Immature natural killer cell (primary cell): ENCODE data around the gene SORCS2. TPM values are rescaled to one million over a fixed set of nuclear protein-coding genes. Genes with fewer than 3 reads are reported as not detected.

Source experiments
- DNase-seq, 3 donors: peaks; one replicate each; pipeline ENCODE4 v3.0.0; 2022; ENCODE audit warnings: mixed read lengths in 1 of 3
- H3K27ac Mint-ChIP-seq, 6 donors: one replicate each; pipeline ENCODE4 v1.8.0; 2020; ENCODE audit warnings: mixed read lengths in 6 of 6, mild to moderate bottlenecking in 5 of 6, inconsistent platforms in 4 of 6, moderate library complexity in 3 of 6
- H3K27me3 Mint-ChIP-seq, 3 donors: one replicate each; pipeline ENCODE4 v1.8.0; 2020 to 2021; ENCODE audit warnings: low read depth in 3 of 3, mild to moderate bottlenecking in 3 of 3, mixed read lengths in 3 of 3, moderate library complexity in 3 of 3, inconsistent platforms in 1 of 3
- H3K36me3 Mint-ChIP-seq, 3 donors: one replicate each; pipeline ENCODE4 v1.8.0; 2020; ENCODE audit warnings: mixed read lengths in 3 of 3, inconsistent platforms in 2 of 3, mild to moderate bottlenecking in 2 of 3
- H3K4me1 Mint-ChIP-seq, 2 donors: one replicate each; pipeline ENCODE4 v1.8.0; 2020; ENCODE audit warnings: inconsistent platforms in 2 of 2, mild to moderate bottlenecking in 2 of 2, mixed read lengths in 2 of 2, moderate library complexity in 1 of 2
- H3K4me3 Mint-ChIP-seq, 5 donors: one replicate each; pipeline ENCODE4 v1.8.0; 2020; ENCODE audit warnings: mild to moderate bottlenecking in 5 of 5, mixed read lengths in 5 of 5, inconsistent platforms in 3 of 5, moderate library complexity in 3 of 5
- H3K9me3 Mint-ChIP-seq, 6 donors: one replicate each; pipeline ENCODE4 v1.8.0; 2020; ENCODE audit warnings: mild to moderate bottlenecking in 6 of 6, mixed read lengths in 6 of 6, inconsistent platforms in 4 of 6, moderate library complexity in 3 of 6
- polyA plus RNA-seq, 3 donors: library from polyadenylated mRNA; unstranded; fragments of 300-500 nt; fragmentation: Illumina TruSeq; gene quantifications; one replicate each; pipeline ENCODE4 v1.2.3, GENCODE V29; 2021

The SORCS2 gene
- polyA plus RNA-seq, 3 donors from 2014 or later: 0.04 to 0.16 TPM; not detected in 1

DNA sequence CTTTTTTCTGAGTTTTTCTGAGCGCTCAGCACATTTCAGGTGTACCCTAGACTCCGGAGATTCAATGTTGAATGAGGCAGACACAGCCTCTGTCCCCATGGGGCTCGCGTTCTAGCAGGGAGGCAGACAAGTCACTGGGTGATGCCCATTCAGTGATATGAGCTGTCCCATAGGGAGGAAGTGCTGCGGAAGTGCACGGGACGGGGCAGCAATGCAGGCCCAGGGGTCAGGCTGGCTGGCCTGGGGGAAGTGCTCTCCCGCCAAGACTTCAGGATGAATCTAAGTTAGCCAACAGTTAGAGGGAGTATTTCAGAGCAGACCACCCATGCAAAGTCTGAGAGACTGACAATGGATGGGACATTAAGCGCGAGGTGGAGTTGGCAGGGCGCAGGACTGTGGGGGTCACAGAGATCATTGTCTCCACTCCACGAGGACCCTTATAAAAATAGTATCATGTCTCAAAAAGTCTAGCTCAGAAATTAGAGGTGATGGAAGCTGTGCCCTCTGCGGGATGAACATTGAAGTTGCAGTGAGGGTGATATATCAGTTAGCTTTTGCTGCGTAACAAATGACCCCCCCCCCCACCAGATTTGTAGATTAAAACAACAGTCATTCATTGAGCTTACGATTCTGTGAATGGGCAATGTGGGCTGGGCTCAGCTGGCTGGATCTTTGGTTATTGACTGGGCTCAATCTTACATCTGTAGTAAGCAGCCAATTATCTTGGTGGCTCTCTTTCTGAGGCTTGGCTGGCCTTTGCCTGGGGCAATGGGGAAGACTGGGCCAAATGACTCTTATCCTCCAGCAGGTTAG lies 226.0 kb downstream of the SORCS2 start:
- H3K4me1 Mint-ChIP-seq: no peaks in the 10 kb centered on the region
- DNase-seq: no peak
- peak overlapping the region in 1 of 6 donors; percentile 26 for H3K27ac Mint-ChIP-seq
- H3K9me3 Mint-ChIP-seq: peaks cover 0 to 6% (median 0%) of the 10 kb centered on the region in 6 donors
- no peak overlapping the region for H3K4me3 Mint-ChIP-seq
- peaks cover 6 to 19% (median 10%) of the 10 kb centered on the region in 3 donors for H3K27me3 Mint-ChIP-seq
- H3K36me3 Mint-ChIP-seq: no peaks in the 10 kb centered on the region

- Mint-ChIP-seq H3K36me3 (no peaks in the 10 kb centered on the region), H3K27ac (no peak overlapping the region), H3K4me3 (no peak overlapping the region), H3K9me3 (peaks cover 0 to 6% (median 0%) of the 10 kb centered on the region in 6 donors), H3K27me3 (peaks cover 5 to 10% (median 6%) of the 10 kb centered on the region in 3 donors), H3K4me1 (no peaks in the 10 kb centered on the region)
- DNase-seq: no peak
These were observed 227.8 kb downstream of the SORCS2 start for GRCh38 chr4:7419961-7420660.

- Mint-ChIP-seq H3K9me3 (peaks cover 0 to 3% (median 0%) of the 10 kb centered on the region in 6 donors), H3K27ac (no peak overlapping the region), H3K27me3 (peaks cover 5 to 10% (median 6%) of the 10 kb centered on the region in 3 donors), H3K36me3 (no peaks in the 10 kb centered on the region), H3K4me3 (no peak overlapping the region), H3K4me1 (no peaks in the 10 kb centered on the region)
- DNase-seq: no peak
These were observed 228.3 kb downstream of the SORCS2 start for GRCh38 chr4:7420661-7421040.

GRCh38 chr4:7421356-7422150 lies 229.2 kb downstream of the SORCS2 start:
- no peak for DNase-seq
- Mint-ChIP-seq H3K4me1 (no peaks in the 10 kb centered on the region), H3K27ac (no peak overlapping the region), H3K4me3 (no peak overlapping the region), H3K36me3 (no peaks in the 10 kb centered on the region), H3K27me3 (peaks cover 3 to 9% (median 6%) of the 10 kb centered on the region in 3 donors), H3K9me3 (peaks cover 0 to 3% (median 0%) of the 10 kb centered on the region in 6 donors)

DNA sequence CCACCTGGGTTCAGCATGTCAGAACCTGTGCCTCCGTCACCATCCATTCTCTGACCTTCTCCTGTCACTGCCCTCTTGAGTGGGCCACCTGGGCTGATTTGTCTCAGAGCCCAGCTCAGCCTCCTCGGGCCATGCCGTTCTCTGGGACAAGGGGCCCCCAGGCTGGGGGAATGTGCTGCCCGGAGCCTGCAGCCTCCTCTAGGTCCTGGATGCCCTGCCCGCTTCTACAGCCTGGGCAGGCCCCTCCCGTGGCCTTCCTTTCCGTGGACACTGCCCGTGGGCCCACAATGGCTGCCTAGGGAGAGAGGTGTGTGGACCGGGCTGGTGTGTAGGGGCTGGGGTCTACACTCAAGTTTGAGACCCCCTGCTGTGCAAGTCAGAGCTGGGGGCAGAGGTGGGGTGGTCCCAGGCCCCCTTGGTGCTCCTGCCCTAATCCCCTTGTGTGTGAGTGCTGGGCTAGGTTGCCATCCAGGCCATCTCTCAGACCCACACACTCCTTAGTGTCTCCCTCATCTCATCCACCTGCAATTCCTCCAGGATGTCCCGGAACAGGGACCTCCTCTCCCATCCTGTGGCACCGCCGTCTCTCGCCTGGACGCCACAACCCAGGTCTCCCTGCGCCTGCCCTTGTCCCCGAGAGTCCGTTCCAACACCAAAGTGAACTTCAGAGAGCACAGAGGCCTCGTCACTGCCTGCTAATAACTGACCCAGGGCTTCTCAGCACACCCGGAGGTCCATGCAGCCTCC lies 230.0 kb downstream of the SORCS2 start:
- DNase-seq: no peak
- H3K9me3 Mint-ChIP-seq: peaks cover 0 to 3% (median 0%) of the 10 kb centered on the region in 6 donors
- no peak overlapping the region for H3K27ac Mint-ChIP-seq
- no peak overlapping the region for H3K4me3 Mint-ChIP-seq
- no peaks in the 10 kb centered on the region for H3K36me3 Mint-ChIP-seq
- H3K27me3 Mint-ChIP-seq: peaks cover 3 to 9% (median 3%) of the 10 kb centered on the region in 3 donors
- H3K4me1 Mint-ChIP-seq: no peaks in the 10 kb centered on the region

GRCh38 chr4:7422898-7423180 lies 230.5 kb downstream of the SORCS2 start:
- Mint-ChIP-seq H3K4me3 (no peak overlapping the region), H3K9me3 (peaks cover 0 to 3% (median 0%) of the 10 kb centered on the region in 6 donors), H3K4me1 (no peaks in the 10 kb centered on the region), H3K36me3 (no peaks in the 10 kb centered on the region), H3K27ac (no peak overlapping the region), H3K27me3 (peaks cover 3 to 9% (median 4%) of the 10 kb centered on the region in 3 donors)
- no peak for DNase-seq

DNA sequence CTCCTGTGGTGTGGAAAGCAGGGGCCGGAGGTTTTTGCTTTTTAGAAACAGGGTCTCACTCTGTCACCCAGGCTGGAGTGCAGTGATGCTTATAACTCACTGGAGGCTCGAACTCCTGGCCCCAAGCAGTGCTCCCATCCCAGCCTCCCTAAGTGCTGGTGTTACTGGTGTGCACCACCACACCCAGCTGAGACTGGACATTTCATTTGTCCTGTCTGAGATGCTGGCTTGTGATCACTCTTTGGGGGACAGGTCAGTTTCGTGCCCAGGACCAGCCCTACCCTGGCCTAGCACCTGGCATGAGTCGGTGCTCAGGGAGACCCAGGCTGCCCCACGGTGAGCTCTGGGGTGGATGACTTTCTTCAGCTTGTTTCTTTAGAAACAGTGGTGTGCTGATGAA lies 231.1 kb downstream of the SORCS2 start:
- no peak overlapping the region for H3K27ac Mint-ChIP-seq
- DNase-seq: no peak
- H3K4me1 Mint-ChIP-seq: no peaks in the 10 kb centered on the region
- H3K27me3 Mint-ChIP-seq: peaks cover 4 to 9% (median 7%) of the 10 kb centered on the region in 3 donors
- H3K9me3 Mint-ChIP-seq: peaks cover 0 to under 1% (median 0%) of the 10 kb centered on the region in 6 donors
- no peaks in the 10 kb centered on the region for H3K36me3 Mint-ChIP-seq
- no peak overlapping the region for H3K4me3 Mint-ChIP-seq

DNA sequence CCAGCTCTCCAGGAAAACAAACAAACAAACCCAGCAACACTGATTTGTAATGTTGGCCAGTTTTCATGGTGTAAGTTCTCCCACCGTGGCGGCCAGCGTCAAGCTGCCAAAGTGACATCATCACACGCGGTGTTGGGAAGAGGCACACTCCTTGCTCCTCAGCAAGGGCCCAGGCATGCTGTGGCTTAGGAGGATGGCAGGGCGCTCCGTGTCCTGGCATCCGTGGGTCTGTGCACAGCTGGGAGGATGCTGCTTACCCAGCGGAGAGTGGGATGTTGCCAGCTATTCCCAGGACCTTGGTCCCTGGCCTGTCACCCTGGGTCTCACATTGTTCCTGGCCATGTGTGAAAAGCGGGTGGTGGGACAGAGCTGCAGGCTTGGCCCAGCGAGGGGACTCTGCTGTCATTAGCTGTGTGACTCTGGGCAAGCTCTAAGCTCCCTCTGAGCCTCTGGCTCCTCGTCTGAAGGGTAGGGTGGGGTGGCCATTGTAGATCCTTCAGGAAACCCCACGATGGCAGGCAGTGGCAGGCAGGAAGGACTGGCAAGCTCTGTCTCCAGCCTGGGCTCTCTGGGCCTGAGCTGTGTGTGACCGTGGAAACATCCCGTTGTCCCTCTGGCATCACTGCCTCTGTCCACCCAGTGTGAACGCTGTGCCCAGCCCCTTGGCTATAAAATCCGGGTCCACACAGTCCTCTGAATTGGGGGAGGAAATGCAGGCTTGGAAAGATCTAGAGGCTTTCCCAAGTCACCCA lies 231.6 kb downstream of the SORCS2 start:
- Mint-ChIP-seq H3K9me3 (no peaks in the 10 kb centered on the region), H3K4me1 (no peaks in the 10 kb centered on the region), H3K4me3 (no peak overlapping the region), H3K27me3 (peaks cover 2 to 12% (median 4%) of the 10 kb centered on the region in 3 donors), H3K36me3 (no peaks in the 10 kb centered on the region), H3K27ac (no peak overlapping the region)
- no peak for DNase-seq

DNA sequence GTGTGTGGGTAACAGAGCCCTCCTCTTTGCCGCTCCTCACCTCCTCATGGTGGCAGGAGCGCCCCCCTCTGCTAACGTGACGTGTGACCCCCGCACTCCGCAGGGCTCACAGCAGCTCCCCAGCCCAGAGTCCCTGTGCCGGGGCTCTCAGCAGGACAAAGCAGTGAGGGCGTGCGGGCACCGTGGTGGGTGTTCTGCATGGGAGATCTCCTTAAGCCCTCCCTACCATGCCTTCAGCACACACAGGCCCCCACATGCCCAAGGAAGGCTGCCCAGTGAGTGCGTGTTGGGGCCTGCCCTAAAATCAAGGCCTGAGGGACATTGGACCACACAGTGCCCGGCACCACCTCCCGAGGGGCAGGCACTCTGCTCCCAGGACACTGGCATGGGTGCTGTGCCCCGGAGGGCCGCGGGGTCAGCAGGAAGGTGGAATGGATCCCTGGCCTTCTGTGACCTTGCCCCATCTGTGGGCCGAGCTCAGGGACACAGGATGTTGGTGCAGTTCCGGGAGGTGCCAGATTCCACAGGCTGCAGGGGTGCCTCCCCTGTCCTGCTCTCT lies 232.3 kb downstream of the SORCS2 start:
- Mint-ChIP-seq H3K27ac (no peak overlapping the region), H3K4me3 (no peak overlapping the region), H3K36me3 (no peaks in the 10 kb centered on the region), H3K4me1 (no peaks in the 10 kb centered on the region), H3K27me3 (peaks cover under 1 to 13% (median 4%) of the 10 kb centered on the region in 3 donors), H3K9me3 (no peaks in the 10 kb centered on the region)
- no peak for DNase-seq

DNA sequence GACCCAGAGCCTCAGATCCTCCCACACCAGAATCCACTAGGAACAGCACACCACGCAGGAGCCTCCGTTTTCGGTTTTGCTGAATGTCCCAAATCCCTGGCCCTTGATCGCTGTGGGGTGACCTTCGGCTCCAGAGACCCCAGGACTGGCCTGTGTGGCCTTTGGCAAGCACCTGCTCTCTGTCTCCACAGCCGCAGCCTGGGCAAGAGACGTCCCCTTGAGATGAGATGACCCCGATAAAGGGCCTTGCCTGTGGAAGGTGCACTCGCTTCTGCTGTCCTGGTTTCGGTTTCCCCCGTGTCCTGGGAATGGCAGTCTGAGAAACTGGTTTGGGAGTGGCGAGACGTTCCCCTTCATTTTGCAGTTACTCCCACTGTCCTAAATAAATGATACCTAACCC lies 232.8 kb downstream of the SORCS2 start:
- Mint-ChIP-seq H3K4me3 (no peak overlapping the region), H3K27ac (no peak overlapping the region), H3K9me3 (no peaks in the 10 kb centered on the region), H3K36me3 (no peaks in the 10 kb centered on the region), H3K4me1 (no peaks in the 10 kb centered on the region), H3K27me3 (peaks cover under 1 to 15% (median 4%) of the 10 kb centered on the region in 3 donors)
- DNase-seq: no peak

DNA sequence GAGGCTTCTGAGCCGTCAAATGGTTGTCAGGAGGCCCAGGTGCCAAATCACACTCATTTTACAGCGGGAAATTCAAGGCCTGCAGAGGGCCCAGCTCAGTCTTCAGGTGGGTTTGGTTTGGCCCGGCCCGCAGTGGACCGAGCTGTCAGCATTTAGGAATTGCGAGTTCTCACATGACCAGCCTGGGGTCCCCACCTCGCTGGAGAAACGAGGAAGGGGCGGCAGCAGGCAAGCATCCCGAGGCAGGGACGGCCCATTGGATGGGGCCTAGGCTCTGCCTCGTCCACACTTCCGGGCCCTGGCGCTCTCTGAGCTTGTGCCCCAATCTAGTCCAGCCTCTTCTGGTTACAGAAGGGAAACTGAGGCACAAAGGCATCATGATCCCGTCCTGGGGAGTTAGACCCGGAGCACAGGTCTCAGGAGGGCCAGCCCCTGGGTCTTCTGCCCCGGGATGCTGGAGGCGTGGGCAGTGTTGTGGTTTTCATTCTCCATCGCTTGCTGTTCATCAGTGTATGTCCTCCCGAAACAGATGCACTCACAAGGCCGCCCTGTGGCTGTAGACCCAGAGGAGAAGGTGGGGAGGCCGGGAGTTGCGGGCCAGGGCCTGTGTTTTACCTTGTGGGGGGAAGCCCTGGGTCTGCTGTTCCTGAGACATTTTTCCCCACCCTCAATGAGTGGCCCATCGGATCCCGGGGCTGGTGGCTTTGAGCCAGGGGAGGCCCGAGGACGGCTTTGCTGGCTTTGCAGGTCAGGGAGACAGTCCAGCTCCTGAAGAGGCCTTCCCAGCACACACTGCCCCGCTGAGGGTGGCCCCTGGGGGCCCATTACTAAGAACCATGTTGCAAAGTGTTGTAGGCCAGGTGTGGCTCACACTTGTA lies 233.5 kb downstream of the SORCS2 start:
- Mint-ChIP-seq H3K4me1 (no peaks in the 10 kb centered on the region), H3K27me3 (peaks cover 6 to 15% (median 7%) of the 10 kb centered on the region in 3 donors), H3K27ac (no peak overlapping the region), H3K4me3 (no peak overlapping the region), H3K9me3 (no peaks in the 10 kb centered on the region), H3K36me3 (no peaks in the 10 kb centered on the region)
- no peak for DNase-seq
